Transverse colon (tissue), 4 donors: Measurements from ENCODE around the gene VENTX. TPM values are rescaled to one million over a fixed set of nuclear protein-coding genes. Genes with fewer than 3 reads are reported as not detected.

Source experiments
- DNase-seq: peaks from one replicate; pipeline ENCODE4 v3.0.0-alpha.2; 2019
- H3K27ac ChIP-seq, 4 donors: fragments of 200-600 bp; sonication (generic); 2 replicates each; pipeline ENCODE4 v1.5.1; 2016 to 2018; ENCODE audit warnings: inconsistent platforms in 4 of 4
- H3K27me3 ChIP-seq: fragments of 200-600 bp; sonication (generic); 2 replicates; pipeline ENCODE4 v1.5.1; 2017; ENCODE audit warnings: inconsistent platforms
- H3K36me3 ChIP-seq, 4 donors: fragments of 200-600 bp; sonication (generic); 2 replicates each; pipeline ENCODE4 v1.5.1; 2017 to 2019; ENCODE audit warnings: inconsistent platforms in 4 of 4
- H3K4me1 ChIP-seq, 4 donors: fragments of 200-600 bp; sonication (generic); 2 replicates each; pipeline ENCODE4 v1.5.1; 2017 to 2020; ENCODE audit warnings: inconsistent platforms in 4 of 4
- H3K4me3 ChIP-seq, 4 donors: fragments of 200-600 bp; sonication (generic); 1 replicate in 1 of 4; 2 replicates in 3 of 4; pipeline versions ENCODE4 v1.5.1 to v1.6.1; 2017 to 2019; ENCODE audit warnings: inconsistent platforms in 4 of 4
- H3K9me3 ChIP-seq, 2 donors: fragments of 200-600 bp; sonication (generic); 2 replicates each; pipeline ENCODE4 v1.5.1; 2017 to 2019; ENCODE audit warnings: inconsistent platforms in 2 of 2
- EP300 ChIP-seq: sonication (generic); formaldehyde crosslinking; IDR thresholded peaks from one replicate; pipeline ENCODE4 v1.6.1; 2017; ENCODE audit warnings: antibody characterized with exemption, low read depth
- POLR2A ChIP-seq: fragments of 450-650 bp; IDR thresholded peaks from one replicate; pipeline ENCODE4 v1.6.1; 2016; ENCODE audit warnings: antibody characterized with exemption, mild to moderate bottlenecking, moderate library complexity
- POLR2AphosphoS5 ChIP-seq, 3 donors: sonication (generic); formaldehyde crosslinking; IDR thresholded peaks; one replicate each; pipeline ENCODE4 v1.6.1; 2016; ENCODE audit warnings: antibody characterized with exemption in 3 of 3
- WGBS, 2 donors: methylation state at CpG; one replicate each; pipeline ENCODE4 v1.1.5; 2018; ENCODE audit warnings: low coverage in 1 of 2; 5-methylcytosine and 5-hydroxymethylcytosine counted together
- in situ Hi-C, 4 donors: fragments of 200-750 bp; cut with MboI; loops; one replicate each; pipeline versions ENCODE4 v1.15.0 to v1.15.1; 2017; ENCODE audit warnings: low sequenced_read_pairs in 3 of 4, low pct_ligation_motif_present in 1 of 4, low pct_unique_long_range_greater_than_20kb in 1 of 4
- intact Hi-C: fragments of 100-400 bp; cut with DNase I; formaldehyde crosslinking; loops from one replicate; pipeline ENCODE4 v1.15.1; 2023; ENCODE audit warnings: low total_unique reads
- total RNA-seq, 4 donors: library from RNA; depleted of rRNA; stranded (reverse); fragments of >200 nt; gene quantifications; one replicate each; pipeline ENCODE4 v1.1.0, GENCODE V29; 2016
- TF ChIP-seq, protein P1 (sequence below), 5 experiments: fragments of 200-600 bp in 3 of 5; fragments of 450-650 bp in 2 of 5; sonication (generic) in 3 of 5; IDR thresholded peaks; 1 replicate in 2 of 5; 2 replicates in 3 of 5; pipeline ENCODE4 v1.5.1; 2016 to 2017; ENCODE audit warnings: antibody characterized with exemption in 5 of 5, inconsistent platforms in 3 of 5, mild to moderate bottlenecking in 2 of 5, moderate library complexity in 1 of 5

VENTX gene
- total RNA-seq, 4 donors from 2014 or later: 0.27 to 0.48 TPM; not detected in 2

DNA sequence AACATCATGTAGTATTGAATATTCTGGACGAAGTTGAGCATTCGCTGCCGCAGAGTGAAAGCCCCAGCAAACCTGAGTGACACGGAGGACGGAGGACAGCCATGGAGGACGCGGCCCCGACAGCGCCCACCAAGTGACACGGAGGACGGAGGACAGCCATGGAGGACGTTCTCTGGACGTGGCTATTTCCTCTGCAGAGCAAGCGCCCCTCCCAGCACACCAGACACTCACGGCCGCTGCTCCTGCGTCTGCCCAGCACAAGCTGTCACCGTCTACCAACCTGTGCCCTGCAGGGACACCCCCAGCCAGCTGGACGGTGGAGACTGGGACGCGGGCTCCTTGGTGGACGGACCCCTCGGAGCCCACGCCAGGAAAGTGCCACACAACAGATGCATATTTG, 46.3 kb downstream of the VENTX start:
- TF ChIP-seq, protein P1, sequence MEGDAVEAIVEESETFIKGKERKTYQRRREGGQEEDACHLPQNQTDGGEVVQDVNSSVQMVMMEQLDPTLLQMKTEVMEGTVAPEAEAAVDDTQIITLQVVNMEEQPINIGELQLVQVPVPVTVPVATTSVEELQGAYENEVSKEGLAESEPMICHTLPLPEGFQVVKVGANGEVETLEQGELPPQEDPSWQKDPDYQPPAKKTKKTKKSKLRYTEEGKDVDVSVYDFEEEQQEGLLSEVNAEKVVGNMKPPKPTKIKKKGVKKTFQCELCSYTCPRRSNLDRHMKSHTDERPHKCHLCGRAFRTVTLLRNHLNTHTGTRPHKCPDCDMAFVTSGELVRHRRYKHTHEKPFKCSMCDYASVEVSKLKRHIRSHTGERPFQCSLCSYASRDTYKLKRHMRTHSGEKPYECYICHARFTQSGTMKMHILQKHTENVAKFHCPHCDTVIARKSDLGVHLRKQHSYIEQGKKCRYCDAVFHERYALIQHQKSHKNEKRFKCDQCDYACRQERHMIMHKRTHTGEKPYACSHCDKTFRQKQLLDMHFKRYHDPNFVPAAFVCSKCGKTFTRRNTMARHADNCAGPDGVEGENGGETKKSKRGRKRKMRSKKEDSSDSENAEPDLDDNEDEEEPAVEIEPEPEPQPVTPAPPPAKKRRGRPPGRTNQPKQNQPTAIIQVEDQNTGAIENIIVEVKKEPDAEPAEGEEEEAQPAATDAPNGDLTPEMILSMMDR (IDR thresholded peaks at IDR 0.05): no peak
- no peak for TF ChIP-seq EP300
- TF ChIP-seq POLR2AphosphoS5 (IDR thresholded peaks at IDR 0.05): no peak
- TF ChIP-seq POLR2A: no peak
- in situ Hi-C loops (no loop called here), intact Hi-C loops (no loop called here)
- Histone ChIP-seq H3K27me3 (no peaks in the 10 kb centered on the region), H3K4me1 (no peaks in the 10 kb centered on the region), H3K9me3 (no peaks in the 10 kb centered on the region), H3K36me3 (peaks cover 0 to 74% (median 37%) of the 10 kb centered on the region in 4 donors), H3K4me3 (no peak overlapping the region), H3K27ac (no peak overlapping the region)
- WGBS, 2 donors: 95 to 97% methylated on average over 6 to 24 of the region's 24 CpGs
- DNase-seq: no peak

DNA sequence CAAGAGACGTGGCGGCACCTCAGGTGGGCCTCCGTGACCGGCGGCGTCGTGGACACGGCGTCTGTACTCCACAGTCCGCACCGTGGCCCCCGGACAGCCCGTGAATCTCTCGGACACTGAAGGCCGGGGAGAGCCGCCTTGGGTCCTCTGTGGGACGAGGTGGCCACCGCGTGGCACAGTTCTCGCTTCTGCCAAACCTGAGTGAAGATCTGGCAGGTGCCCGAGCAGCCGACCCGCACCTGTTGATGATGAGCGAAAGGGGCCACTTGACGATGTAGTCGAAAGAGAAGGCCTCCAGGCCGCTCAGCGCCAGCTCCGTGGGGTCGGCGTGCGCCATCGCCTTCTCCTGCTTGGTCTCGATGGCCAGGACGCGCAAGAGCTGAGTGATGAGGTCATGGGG, 47.6 kb downstream of the VENTX start:
- TF ChIP-seq POLR2AphosphoS5 (IDR thresholded peaks at IDR 0.05) (no peak), EP300 (no peak), POLR2A (no peak)
- TF ChIP-seq, protein P1 (IDR thresholded peaks at IDR 0.05): no peak
- peaks cover 0 to 83% (median 41%) of the 10 kb centered on the region in 4 donors for H3K36me3 ChIP-seq
- 93% methylated on average over 36 of the region's 36 CpGs; no CpG with 5 or more reads in 1 of the 2 donors for WGBS, 2 donors
- no peak overlapping the region for H3K27ac ChIP-seq
- H3K27me3 ChIP-seq: no peaks in the 10 kb centered on the region
- H3K4me1 ChIP-seq: no peaks in the 10 kb centered on the region
- intact Hi-C loops: no loop called here
- no peak for DNase-seq
- H3K9me3 ChIP-seq: no peaks in the 10 kb centered on the region
- in situ Hi-C loops: no loop called here
- H3K4me3 ChIP-seq: no peak overlapping the region

DNA sequence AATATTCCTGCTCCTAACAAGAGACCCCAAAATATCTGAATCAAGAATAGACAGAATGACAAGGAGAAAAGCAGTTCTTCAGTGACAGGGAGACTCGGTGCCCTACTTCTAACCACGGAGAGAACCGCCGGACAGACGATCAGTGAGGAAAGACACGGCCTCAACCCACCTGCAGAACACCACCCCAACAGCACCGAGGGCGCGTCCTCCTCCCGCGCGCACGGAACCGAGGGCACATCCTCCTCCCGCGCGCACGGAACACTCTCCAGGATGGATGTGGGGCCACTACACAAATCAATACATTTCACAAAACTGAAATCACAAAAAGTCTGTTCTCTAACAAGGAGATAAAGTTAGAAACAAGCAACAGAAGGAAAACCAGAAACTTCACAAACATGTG, 48.7 kb downstream of the VENTX start:
- intact Hi-C loops: no loop called here
- H3K27me3 ChIP-seq: no peaks in the 10 kb centered on the region
- H3K4me3 ChIP-seq: no peak overlapping the region
- H3K4me1 ChIP-seq: no peaks in the 10 kb centered on the region
- in situ Hi-C loops: no loop called here
- peaks cover 0 to 89% (median 41%) of the 10 kb centered on the region in 4 donors for H3K36me3 ChIP-seq
- no peak overlapping the region for H3K27ac ChIP-seq
- H3K9me3 ChIP-seq: no peaks in the 10 kb centered on the region
- DNase-seq: no peak
- WGBS, 2 donors: 90 to 95% methylated on average over 7 to 18 of the region's 18 CpGs
- TF ChIP-seq POLR2AphosphoS5 (IDR thresholded peaks at IDR 0.05): no peak
- TF ChIP-seq, protein P1 (IDR thresholded peaks at IDR 0.05): no peak
- no peak for TF ChIP-seq EP300
- no peak for TF ChIP-seq POLR2A

DNA sequence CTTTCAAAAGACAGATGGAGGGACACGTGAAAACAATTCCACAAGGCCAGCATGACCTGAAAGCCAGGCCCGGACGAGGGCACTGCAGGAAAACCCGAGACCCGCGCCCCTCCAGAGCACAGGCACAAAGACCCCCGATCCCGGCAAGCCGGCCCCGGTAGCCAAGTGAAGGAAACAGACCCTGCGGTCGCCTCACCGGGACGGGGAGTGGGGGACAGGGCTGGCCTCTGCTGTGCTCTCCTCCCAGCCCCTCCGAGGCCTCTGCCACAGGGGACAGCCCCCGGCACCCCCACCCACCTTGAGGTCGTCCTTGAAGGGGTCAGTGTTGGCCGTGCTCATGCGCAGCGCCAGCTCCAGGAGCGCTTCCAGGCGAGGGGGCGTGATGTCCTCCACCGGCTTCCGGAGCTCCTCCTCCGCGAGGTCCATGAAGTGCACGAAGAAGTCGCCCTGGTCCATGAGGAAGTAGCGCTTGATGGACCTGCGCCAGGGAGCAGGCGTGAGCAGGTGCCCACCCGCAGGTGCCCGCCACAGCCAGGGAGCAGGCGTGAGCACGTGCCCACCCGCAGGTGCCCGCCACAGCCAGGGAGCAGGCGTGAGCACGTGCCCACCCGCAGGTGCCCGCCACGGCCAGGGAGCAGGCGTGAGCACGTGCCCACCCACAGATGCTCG, 50.3 kb downstream of the VENTX start:
- Histone ChIP-seq H3K9me3 (no peaks in the 10 kb centered on the region), H3K27me3 (no peaks in the 10 kb centered on the region), H3K4me1 (no peaks in the 10 kb centered on the region), H3K4me3 (no peak overlapping the region), H3K27ac (no peak overlapping the region), H3K36me3 (peaks cover 0 to 82% (median 35%) of the 10 kb centered on the region in 4 donors)
- DNase-seq: no peak
- 84 to 97% methylated on average over 6 to 31 of the region's 46 CpGs for WGBS, 2 donors
- TF ChIP-seq EP300 (no peak), POLR2AphosphoS5 (IDR thresholded peaks at IDR 0.05) (no peak), POLR2A (no peak)
- TF ChIP-seq, protein P1 (IDR thresholded peaks at IDR 0.05): no peak
- intact Hi-C loops: no loop called here
- in situ Hi-C loops: no loop called here
